GM18909 (cell line): ENCODE results near the gene RXRA.
"Not testable (repeated sequence)": the region's sequence is repeated elsewhere in the genome, so short reads cannot be mapped to it uniquely, and the experiment has no call there.

Experiments used
- ATAC-seq: cut with Tn5 transposase; IDR thresholded peaks from one replicate; pipeline ENCODE4 v1.9.1; 2021; ENCODE audit warnings: mild to moderate bottlenecking; ENCODE audit not compliant: unreplicated experiment, poor library complexity

RXRA gene

GRCh38 chr9:134293031-134293521 is 33.2 kb upstream of the RXRA start:
- ATAC-seq: no peak

DNA sequence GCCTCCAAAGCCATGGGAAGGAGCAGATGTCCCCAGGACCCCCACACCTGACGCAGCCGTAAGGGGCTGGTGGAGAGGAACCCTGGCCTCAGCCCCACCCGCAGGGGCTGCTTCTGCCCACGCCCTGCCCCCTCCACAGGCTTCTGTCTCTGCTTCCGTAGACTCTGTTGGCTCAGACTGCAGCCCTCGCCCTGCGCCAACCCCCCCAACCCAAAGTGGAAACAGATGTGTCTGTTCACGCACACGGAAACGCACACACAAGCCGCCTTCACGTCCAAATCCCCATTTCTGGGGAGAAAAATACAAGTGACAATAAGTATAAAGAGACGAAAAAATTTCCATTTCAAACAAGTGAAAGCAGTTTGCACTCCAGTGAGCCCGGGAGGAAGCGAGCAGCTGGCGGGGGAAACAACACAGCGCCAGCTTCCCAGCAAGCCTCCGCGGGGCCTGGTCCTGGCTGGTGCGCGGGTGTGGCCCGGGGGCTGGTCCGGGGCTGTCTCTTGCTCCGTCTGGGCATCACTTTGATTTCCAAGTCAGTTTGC is 32.6 kb upstream of the RXRA start:
- ATAC-seq: no peak

DNA sequence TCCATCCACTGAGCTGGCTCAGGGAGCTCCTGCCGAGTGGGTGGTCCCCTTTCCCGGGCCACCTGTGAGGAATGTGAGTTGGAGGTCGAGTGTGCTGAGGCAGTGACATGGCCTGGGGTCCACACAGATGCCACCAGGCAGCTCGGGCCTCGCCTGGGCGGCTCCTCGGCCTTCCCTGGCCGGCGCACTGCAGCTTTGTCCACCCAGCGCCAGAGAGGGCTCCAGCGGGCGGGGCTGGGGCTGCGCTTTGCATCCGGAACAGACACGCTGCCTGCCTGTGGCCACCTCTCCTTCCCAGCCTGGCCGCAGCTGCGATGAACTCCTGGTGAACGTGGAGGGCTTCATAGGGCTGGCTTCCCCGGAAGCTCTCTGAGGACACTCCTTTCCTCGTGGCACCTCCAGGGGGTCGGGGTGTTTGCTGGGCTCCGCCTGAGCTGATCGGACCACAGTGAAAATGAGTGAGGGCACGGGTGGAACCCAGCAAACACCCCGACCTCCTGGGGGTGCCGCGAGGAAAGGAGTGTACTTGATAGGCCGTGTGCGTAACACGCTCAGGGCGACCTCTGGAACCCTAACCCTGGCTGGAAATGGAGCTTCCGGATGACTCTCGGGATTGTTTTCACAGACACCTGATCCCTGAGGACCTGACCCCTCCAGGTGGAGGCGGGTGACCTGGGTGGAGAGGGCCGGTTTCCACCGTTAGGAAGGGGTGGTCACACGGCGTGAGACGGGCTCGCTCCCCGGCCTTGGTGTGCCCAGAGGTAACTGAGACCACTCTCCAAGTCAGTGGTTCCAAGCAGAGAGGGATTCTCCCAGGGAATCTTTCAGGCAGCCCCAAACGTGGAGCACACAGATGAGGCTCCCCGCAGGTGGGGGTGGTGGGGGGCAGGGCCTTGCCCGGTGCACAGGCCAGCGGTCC is 31.8 kb upstream of the RXRA start:
- ATAC-seq: no peak

GRCh38 chr9:134295101-134295745 is 31.0 kb upstream of the RXRA start:
- no peak for ATAC-seq

- no peak for ATAC-seq
Observed at GRCh38 chr9:134295746-134296250, 30.5 kb upstream of the RXRA start.

DNA sequence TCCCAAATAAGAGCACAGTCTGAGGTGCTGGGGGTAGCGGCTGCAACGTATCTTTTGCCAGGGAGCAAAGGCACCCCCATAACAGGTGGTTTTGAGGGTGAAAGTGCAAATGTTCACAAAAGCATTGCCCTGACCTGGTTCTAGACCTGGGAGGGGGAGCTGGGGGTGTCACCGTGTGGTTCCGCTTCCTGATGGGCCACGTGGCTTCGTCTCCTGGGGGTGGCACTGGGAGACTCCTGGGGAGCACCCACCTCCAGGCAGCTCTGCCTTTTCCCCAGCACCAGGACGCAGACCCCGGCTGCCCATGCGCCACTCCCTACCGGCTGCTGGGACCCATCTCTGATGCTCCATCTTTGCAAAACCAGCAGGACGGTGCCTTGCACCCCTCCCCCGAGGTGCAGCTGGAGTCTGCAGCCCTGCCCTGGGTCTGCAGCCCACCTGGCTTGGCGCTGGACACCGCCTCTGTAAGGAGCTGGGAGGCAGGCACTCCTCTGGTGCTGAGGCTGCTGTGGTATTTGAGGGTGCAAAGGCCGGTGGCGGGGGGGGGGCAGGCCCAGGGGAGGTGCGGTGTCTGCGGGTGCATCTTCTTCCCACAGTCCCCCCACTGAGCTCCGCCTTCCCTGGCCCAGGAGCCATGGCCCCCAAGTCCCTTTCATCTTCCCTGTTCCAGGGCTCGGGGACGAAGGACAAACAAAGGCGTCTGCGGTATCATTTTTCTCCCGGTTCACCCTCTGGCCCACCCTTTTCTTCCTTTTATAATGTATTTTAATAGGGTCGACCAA is 29.8 kb upstream of the RXRA start:
- no peak for ATAC-seq

- ATAC-seq: no peak
Observed at GRCh38 chr9:134297083-134297410, 29.2 kb upstream of the RXRA start.

DNA sequence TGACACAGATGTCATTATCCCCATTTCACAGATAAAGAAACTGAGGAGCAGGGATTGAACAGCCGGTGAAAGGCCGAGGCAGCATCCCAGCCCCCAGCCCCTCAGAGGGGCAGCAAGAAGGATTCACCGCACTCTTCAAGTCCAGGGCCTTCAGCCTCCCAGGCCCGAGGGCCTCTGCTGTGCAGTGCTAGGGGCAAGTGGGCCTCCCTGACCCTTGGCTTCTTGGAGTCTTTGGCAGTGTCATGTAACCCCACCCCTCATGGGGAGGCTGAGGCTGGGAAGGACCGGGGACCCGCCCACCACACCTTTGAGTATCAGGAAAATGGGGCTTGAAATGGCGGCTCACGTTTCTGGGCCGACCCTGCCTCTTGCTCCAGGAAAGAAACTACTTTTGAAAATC is 28.7 kb upstream of the RXRA start:
- no peak for ATAC-seq

DNA sequence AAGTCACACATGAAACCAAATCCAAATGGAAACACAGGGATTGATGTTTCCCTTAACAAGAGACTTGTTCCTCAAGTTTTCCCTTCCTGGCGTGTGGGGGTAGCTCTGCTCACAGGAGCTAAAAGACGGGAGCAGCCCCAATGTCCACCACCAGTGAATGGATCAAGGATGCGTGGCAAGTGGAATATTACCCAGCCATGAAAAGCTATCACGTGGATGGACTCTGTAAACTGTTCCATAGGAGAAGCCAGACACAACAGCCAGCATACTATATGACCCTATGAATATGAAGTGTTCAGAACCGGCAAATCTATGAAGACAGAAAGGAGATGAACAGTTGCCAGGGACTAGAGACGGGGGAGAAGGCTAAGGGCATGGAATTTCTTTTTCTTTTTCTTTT is 28.3 kb upstream of the RXRA start:
- ATAC-seq: no peak

- ATAC-seq: no peak
Observed at GRCh38 chr9:134299068-134299467, 27.2 kb upstream of the RXRA start.

DNA sequence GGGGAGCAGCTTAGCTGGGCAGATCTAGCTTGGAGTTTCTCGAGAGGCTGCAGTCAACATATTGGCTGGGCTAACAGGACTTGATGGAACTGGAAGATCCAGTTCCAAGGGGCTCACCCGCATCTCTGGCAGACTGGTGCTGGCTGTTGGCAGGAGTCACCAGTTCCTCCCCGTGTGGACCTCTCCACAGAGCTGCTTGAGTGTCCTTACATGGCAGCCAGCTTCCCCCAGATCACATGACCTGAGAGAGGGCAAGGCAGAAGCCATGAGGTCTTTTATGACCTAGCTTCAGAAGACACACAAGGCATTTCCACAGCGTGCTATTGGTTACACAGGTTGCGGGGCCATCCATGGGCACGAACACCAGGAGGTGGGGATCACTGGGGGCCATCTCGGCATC is 26.4 kb upstream of the RXRA start:
- ATAC-seq: no peak

DNA sequence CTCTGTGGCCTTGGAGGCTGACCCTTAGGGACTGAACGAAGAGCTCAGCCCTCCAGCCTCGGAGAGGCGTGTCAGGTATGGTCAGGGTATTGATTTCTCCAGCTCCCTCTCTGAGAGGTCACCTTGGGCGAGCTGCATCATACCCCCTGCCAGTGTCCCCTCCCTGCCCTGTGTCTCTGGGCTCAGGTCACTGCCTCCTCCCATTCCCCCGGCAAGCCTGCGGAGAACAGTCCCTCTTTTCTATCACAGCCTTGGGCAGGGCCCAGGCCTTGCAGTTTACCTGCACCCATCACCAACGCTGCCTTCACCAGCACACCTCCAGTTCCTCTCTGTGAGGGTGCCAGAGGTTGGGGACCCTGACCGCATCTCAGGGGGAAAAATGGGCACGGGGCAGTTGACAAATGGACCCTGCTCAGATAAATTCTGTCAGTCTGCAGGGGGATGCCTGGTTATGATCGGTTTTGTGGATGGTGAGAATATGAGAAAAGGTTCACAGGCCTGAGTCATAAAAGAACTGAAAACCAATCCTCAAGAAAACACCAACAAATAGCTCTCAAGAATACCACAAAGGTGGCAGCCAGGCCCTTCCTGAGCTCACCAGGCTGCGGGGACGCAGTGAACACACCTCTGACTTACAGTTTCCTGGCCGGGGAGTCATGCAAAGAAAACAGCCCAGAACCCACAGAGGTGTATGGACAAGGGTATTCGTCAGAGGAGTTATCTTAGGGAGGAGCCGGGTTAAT is 24.7 kb upstream of the RXRA start:
- peak; percentile 65 for ATAC-seq

DNA sequence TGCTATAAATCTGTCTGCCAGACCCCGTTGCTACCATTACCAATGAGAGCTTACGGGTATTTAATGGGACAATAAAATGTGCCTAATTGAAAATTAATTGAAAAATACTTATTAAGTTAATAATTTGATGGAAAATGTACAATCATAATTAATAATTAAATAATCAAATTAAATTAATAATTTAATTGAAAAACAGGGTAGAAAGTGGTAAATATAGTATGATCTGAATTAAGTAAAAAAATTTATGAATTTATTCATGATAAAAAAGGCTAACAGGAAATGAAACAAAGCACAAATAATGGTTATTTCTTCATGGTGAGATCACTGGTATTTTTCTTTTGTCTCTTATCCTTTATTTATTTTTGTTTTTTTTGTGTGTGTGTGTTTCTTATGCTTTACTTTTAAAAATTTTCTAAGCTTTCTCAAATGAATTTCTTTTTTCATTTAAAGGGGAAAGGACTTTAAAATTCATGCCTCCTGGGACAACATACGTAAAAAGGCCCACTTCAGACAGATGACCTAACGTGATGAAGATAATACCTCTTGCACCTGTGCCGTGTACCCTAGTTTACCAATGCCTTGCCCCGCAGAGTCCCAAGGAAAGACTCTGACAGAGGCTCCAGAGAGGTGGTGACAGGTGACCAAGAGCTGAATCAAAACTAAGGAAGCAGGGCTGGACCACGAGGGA is 24.0 kb upstream of the RXRA start:
- ATAC-seq: no peak

DNA sequence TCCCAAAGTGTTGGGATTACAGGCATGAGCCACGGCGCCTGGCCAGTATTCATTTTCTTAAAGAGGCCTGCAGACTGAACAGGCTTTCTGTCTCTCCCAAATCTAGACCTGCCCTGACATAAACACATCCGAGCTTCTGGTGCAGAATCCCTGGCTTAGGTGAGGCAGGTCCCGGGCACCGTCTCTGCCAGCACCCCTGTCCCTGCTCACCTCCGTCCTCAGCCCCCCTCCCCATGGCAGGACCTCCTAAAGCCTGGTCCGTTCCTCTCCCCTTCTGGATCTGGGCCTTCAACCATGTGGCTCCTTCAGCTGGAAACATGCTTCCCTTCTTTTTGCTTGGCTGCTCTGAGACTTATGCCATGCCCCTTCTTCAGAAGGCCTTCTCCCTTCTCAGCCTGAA is 22.7 kb upstream of the RXRA start:
- ATAC-seq: no peak

GRCh38 chr9:134304261-134304660 is 22.0 kb upstream of the RXRA start:
- ATAC-seq: no peak

DNA sequence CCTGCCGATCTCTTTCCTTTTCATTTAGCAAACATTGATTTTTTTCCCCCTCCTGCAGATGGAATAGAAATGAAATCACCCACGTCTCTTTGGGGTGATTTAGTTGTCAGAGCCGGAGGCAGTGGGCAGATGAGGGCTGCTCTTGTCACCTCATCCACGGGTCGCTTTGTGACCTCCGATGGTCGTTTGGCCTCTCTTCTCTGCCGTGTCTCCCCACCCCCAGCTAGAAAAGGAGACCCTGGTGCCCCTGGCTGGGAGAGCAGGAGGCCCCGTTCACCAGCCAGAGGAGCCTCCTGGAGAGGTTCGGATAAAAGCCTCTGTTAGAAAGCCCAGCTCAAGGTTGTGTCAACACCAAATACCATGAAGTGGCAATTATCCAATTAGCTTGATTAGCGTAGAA is 21.6 kb upstream of the RXRA start:
- no peak for ATAC-seq

DNA sequence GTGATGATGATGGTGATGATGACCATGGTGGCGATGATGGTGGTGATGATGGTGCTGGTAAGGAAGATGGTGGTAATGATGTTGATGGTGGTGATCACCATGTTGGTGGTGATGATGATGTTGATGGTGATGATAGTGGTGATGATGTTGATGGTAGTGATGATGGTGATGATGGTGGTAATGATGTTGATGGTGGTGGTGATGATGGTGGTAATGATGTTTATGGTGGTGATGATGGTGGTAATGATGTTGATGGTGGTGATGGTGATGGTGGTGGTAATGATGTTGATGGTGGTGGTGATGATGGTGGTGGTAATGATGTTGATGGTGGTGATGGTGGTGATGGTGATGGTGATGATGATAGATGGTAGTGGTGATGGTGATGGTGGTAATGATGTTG is 20.7 kb upstream of the RXRA start:
- no peak for ATAC-seq

DNA sequence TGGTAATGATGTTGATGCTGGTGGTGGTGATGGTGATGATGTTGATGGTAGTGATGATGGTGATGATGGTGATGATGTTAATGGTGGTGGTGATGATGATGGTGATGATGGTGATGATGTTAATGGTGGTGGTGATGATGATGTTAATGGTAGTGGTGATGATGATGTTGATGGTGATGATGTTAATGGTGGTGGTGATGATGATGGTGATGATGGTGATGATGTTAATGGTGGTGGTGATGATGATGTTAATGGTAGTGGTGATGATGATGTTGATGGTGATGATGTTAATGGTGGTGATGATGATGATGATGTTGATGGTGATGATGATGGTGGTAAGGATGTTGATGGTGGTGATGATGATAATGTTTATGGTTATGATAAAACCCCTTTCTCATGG is 20.2 kb upstream of the RXRA start:
- not testable (repeated sequence) for ATAC-seq
